T47D (cell line): ENCODE results near the gene GCC2.
A peak's percentile ranks its signal among the peaks of the same experiment; 100 is the strongest.

Experiments used
- DNase-seq, 2 experiments: peaks; one replicate each; pipeline versions ENCODE4 v3.0.0 to v3.0.0-alpha.2; 2011 to 2012; ENCODE audit warnings: low read depth in 1 of 2, low spot score in 1 of 2
- JUND ChIP-seq: IDR thresholded peaks from 2 replicates; pipeline ENCODE4 v1.6.1; 2012; ENCODE audit warnings: low read depth
- in situ Hi-C: cut with HindIII; loops from 2 replicates; pipeline ENCODE4 v1.10.0; 2016; ENCODE audit warnings: low sequenced_read_pairs, low pct_unique_long_range_greater_than_20kb

The GCC2 gene

GRCh38 chr2:108531674-108532055 is 82.7 kb downstream of the GCC2 start:
- no peak for TF ChIP-seq JUND
- in situ Hi-C loops: no loop called here
- DNase-seq: no peak

- peak; percentile 70 to 92 for DNase-seq
- in situ Hi-C loops: no loop called here
- no peak for TF ChIP-seq JUND
Observed at GRCh38 chr2:108533832-108534583, 85.0 kb downstream of the GCC2 start, which contains the start of gene LIMS1. TSS of gene LIMS1 (plus strand) at chr2:108534470. CDS start at chr2:108534563, 93 bp downstream.

- in situ Hi-C loops: no loop called here
- no peak for TF ChIP-seq JUND
- peak; percentile 5 to 12 for DNase-seq
Observed at GRCh38 chr2:108534584-108535356, 85.8 kb downstream of the GCC2 start.

- in situ Hi-C loops: no loop called here
- no peak for DNase-seq
- no peak for TF ChIP-seq JUND
Observed at GRCh38 chr2:108535357-108535631, 86.3 kb downstream of the GCC2 start.

- TF ChIP-seq JUND: no peak
- no peak for DNase-seq
- in situ Hi-C loops: no loop called here
Observed at GRCh38 chr2:108536133-108536780, 87.3 kb downstream of the GCC2 start.

- TF ChIP-seq JUND: no peak
- no peak for DNase-seq
- in situ Hi-C loops: no loop called here
Observed at GRCh38 chr2:108536911-108537310, 87.9 kb downstream of the GCC2 start.

- DNase-seq: no peak
- in situ Hi-C loops: no loop called here
- TF ChIP-seq JUND: no peak
Observed at GRCh38 chr2:108538000-108538625, 89.1 kb downstream of the GCC2 start.

GRCh38 chr2:108541451-108541850 is 92.4 kb downstream of the GCC2 start:
- no peak for TF ChIP-seq JUND
- DNase-seq: no peak
- in situ Hi-C loops: no loop called here

- no peak for TF ChIP-seq JUND
- in situ Hi-C loops: no loop called here
- DNase-seq: no peak
Observed at GRCh38 chr2:108542071-108542470, 93.1 kb downstream of the GCC2 start.

- DNase-seq: no peak
- in situ Hi-C loops: no loop called here
- no peak for TF ChIP-seq JUND
Observed at GRCh38 chr2:108547606-108548005, 98.6 kb downstream of the GCC2 start.

- in situ Hi-C loops: no loop called here
- no peak for DNase-seq
- no peak for TF ChIP-seq JUND
Observed at GRCh38 chr2:108548208-108549003, 99.4 kb downstream of the GCC2 start.

- no peak for TF ChIP-seq JUND
- in situ Hi-C loops: no loop called here
- no peak for DNase-seq
Observed at GRCh38 chr2:108552566-108552965, 103.6 kb downstream of the GCC2 start.
